Esophagus muscularis mucosa (tissue), 3 donors: Measurements from ENCODE around the gene TMEM150B.
"Not testable (repeated sequence)": the region's sequence is repeated elsewhere in the genome, so short reads cannot be mapped to it uniquely, and the experiment has no call there.

Experiments
- EP300 ChIP-seq: sonication (generic); formaldehyde crosslinking; IDR thresholded peaks from one replicate; pipeline ENCODE4 v1.6.1; 2017; ENCODE audit warnings: antibody characterized with exemption
- TF ChIP-seq, protein P1 (sequence below), 3 experiments: fragments of 200-600 bp in 2 of 3; fragments of 450-650 bp in 1 of 3; sonication (generic) in 2 of 3; IDR thresholded peaks; one replicate each; pipeline ENCODE4 v1.5.1; 2017 to 2019; ENCODE audit warnings: antibody characterized with exemption in 3 of 3, mild to moderate bottlenecking in 2 of 3, moderate library complexity in 1 of 3

DNA sequence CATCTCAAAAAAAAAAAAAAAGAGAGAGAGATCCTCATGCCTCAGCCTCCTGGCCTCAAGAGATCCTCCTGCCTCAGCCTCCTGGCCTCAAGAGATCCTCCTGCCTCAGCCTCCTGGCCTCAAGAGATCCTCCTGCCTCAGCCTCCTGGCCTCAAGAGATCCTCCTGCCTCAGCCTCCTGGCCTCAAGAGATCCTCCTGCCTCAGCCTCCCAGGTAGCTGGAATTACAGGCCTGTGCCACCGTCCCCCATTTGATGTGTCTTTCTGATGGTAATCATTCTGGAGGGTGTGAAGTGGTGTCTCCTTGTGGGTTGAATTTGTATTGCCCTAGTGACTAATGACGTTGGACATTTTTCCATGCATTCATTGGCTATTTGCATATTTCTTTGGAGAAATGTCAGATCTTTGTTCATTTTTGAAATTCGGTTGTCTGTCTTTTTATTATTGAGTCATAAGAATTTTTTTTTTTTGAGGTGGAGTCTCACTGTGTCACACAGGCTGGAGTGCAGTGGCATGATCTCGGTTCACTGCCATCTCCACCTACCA is 3.7 kb upstream of the TMEM150B start:
- TF ChIP-seq EP300, result not testable (repeated sequence)
- TF ChIP-seq, protein P1, sequence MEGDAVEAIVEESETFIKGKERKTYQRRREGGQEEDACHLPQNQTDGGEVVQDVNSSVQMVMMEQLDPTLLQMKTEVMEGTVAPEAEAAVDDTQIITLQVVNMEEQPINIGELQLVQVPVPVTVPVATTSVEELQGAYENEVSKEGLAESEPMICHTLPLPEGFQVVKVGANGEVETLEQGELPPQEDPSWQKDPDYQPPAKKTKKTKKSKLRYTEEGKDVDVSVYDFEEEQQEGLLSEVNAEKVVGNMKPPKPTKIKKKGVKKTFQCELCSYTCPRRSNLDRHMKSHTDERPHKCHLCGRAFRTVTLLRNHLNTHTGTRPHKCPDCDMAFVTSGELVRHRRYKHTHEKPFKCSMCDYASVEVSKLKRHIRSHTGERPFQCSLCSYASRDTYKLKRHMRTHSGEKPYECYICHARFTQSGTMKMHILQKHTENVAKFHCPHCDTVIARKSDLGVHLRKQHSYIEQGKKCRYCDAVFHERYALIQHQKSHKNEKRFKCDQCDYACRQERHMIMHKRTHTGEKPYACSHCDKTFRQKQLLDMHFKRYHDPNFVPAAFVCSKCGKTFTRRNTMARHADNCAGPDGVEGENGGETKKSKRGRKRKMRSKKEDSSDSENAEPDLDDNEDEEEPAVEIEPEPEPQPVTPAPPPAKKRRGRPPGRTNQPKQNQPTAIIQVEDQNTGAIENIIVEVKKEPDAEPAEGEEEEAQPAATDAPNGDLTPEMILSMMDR (IDR thresholded peaks at IDR 0.05), result not testable (repeated sequence)
